ENCODE data around the gene ASCL5. TPM values are rescaled to one million over a fixed set of nuclear protein-coding genes. Genes with fewer than 3 reads are reported as not detected.

The ASCL5 gene
- total RNA-seq, 1 experiment from 2014 or later = 0.15 TPM

DNA sequence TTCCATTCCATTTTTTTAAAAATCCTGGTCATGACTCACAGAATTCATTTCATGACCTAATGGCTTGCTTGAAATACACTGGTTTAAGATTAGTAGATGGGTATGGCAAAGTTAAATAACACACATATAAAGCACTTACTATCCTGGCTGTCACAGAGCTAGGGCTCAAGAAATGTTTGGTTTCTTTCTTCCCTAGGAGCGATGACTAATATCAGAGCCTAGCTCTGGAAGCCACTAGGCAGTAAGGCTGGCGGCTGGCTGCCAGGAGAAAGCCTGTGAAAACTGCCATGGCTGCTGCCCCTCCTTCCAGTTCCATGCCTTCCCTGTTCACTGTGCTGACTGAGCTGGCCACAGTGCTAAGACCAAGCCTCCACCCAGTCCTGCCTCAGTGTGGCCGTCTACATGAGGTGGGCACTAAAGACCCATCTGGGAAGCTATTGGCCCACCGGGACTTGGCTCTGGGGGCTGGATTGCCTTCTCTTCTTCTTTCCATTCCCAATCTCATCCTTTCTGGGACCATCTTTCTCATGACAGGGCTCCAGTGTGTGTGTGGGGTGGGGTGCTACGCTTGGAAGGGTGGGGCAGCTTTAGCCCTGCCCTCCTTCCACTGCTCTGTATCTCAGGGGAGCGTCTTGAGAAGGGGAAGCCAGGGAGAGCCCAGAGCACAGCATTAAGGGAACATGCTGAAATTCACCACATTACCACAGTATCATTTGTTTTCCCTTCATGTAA is 10.8 kb upstream of the ASCL5 start:
- DNase-seq (ENCODE audit: extremely low read depth, low read depth) = no peak

DNA sequence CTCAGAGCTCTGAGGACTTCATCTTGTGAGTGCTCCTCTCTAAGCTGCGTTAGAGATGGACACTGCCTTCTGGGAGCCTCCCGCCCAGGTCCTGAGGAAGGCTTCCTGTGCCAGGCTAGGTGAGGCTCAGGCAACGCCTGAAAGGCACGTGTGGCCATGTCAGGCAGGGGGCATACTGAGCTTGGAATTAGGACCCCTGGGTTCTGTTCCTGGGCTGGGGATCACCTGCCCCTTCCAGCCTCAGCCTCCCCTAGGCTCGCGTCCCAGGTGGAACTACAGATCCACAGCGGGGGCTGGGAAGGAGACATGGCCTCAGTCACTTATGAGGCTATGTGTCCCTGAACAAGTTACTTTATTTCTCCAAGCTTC is 10.0 kb upstream of the ASCL5 start:
- no peak for DNase-seq (ENCODE audit: extremely low read depth, low read depth)

DNA sequence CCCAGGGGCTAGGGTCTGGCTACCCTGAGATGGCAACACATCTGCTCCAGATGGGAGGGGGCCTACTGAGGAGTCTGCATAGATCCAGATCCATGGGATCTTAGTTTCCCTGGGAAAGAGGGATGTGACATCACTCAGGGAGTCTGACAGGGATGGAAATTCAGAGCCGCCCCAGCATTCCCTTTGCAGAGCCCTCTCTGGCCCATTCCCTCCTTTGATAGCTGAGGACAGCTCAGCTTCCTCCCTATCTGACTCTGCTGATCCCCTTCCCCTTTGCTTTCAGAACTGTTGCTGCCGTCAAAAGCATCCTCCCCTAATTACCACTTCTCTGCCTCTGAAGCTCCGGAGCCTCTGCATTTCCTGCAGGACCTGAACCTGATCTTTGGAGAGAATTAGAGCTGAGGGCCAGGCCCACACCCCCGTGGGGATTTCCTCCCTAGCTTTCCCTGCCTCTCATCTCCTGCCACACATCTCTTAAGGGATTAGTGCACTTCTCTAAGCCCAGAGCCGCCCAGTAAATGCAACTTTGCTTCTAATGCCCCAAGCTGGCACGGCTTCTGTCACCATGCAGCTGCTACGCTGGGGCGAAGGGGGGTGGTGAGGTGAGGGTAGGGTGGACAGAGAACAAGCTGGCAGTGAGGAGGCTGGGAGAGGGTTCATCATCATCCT is 9.5 kb upstream of the ASCL5 start:
- DNase-seq (ENCODE audit: extremely low read depth, low read depth) = no peak

DNA sequence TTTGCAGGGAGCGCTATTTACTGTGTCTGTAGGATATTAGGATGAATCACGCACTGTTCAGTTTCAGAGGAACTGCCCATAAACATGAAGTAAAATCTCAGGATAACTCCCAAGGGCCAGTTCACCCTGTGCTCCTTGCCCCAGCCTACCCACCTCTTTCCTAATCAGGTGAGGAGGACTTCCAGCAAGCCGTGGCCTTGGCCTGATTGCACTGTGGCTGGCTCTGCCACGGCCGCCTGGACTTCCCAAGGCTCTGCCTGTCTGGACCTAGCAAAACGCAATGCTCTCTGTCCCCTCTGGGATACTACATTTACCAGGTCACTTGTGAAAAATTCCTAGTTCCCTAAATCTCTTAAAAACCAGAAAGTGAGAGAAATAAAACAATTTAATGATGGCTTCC is 7.4 kb upstream of the ASCL5 start:
- DNase-seq (ENCODE audit: extremely low read depth, low read depth) = no peak

DNA sequence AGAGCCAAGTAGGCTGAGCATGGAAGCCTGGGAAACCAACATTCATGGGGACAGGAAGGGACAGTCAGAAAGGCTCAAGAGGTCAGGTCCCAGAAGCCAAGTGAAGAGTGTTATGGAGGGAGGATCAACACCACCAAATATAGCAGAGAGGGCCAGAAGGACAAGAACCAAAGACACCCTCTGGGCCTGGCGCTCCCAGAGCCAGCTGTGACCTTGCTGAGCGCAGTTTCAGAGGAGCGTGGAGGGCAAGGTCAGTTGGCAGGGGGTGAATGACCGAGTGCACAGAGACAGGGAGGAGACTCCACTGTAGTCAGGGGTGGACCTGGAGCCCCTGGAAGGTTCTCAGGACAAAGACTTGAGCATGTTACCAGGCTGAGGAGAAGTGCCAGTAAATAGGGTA is 4.4 kb upstream of the ASCL5 start:
- no peak for DNase-seq (ENCODE audit: extremely low read depth, low read depth)

DNA sequence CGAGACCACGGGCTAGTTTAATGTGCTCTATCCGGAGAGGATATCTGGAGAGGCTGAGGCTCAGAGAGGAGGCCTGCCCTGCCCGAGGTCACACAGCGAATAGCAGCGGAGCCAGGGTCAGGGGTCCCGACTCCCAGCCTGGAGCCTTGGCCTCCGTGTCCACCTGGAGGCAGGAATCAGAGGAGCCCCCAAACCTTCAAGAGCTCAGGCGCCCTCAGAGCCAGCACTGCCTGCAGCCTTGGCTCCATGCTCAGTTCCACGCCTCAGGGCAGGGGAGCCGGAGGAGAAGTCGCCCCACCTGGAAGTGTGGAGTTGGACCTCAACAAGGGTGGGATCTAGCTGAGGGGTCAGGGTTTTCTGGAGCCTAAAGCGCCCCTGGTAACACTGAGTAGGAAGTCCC is 2.0 kb upstream of the ASCL5 start:
- DNase-seq (ENCODE audit: extremely low read depth, low read depth) = no peak

DNA sequence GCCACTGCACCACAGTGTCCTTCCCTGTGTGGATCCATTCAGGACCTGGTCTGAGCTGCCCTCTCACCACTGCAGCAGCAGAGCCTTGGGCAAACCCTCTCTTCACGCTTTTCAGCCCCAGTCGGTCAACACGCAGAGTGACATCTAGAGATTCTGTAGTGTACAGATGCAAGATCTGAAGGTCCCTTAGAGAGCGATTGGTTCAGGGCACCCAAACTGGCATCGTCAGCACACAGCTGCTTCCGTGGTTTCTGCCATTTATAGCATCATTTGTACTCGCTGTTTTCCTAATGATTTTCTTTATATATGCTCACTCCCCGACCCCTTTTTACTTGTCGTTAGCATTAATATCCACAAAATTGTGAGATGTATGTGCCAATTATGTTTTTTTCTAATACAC is 1.5 kb upstream of the ASCL5 start:
- DNase-seq (ENCODE audit: extremely low read depth, low read depth) = no peak

DNA sequence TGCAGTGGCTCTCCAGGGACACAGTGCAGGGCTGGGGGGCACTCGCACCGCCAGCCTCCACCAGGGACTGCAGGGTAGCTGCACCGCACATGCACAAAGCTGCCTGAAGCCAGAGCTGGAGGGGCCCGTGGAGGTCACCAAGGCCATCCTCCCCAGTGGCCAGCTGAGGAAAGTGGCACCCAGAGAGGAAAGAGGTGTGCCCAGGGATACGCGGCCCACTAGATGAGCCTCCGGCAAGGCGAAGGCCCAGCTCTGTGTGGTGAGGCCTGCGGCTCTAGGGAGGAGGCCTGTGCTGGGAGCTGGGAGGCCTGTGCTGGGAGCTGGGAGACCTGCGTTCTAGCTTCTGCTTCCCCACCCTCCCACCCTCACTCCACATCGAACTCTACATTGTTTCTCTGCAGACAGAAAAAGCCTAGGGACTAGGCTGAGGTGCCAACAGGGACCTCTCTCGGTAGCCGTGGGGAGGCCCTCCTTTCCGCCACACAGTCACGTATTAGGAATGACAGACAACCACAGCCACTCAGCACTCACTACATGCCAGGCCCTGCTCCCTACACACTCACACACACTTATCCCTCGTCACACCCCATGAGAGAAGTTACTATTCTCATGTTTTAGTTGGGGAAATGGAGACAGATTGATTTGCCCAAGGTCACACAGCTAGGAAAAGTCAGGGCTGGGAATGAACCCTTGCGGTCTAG is 921 bp upstream of the ASCL5 start:
- no peak for DNase-seq (ENCODE audit: extremely low read depth, low read depth)

DNA sequence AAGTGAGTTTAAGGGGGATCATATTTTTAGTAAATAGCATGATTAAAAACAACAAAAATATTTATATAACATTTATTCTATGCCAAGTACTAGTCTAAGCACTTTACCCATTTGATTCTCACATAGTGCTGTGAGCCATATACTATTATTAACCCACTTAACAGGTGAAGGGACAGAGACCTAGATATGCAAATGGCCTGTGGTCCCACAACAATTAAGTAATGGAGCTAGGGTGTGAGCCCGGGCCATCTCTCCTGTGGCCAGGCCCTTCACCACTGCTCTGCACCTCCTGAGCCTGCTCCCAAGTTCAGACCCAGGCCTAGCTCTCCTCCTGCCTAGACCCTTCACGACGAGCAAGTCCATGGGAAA is 537 bp downstream of the ASCL5 start:
- DNase-seq (ENCODE audit: extremely low read depth, low read depth) = no peak

DNA sequence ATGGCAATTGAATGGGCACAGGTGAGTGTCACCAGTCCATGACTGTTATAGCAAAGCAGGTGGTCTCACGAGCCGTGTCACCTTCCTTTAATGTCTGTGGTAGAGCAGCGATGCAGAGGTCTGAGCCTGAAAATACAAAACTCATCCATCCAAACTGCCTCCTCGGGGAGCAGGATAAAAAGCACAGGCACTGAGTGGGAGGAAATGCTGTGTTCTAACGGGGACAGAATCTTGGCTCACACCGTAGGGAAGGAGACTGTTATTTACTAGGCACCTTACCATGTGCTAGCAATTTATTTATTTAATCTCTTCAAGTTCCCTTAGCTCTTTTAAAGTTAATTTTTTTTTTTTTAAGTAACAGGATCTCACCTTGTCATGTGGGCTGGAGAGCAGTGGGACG is 1.2 kb downstream of the ASCL5 start:
- DNase-seq (ENCODE audit: extremely low read depth, low read depth) = no peak

DNA sequence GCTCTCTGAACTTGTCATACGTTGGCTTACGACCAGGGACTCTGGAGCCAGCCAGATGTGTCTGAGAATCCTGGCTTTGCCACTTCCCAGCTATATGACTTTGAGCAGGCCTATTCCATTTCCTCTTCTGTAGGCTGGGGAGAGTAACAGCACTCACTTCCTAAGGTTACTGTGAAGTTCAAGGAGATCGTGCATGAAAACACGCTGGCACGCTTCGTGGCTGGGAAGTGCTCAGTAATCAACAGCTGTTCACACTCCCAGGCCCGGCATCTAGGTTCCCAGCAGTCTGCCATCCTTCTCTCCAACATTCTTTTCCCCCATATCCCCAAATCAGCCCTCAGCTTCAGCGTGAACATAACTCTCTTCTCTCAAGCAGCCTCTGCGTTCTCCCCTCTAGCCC is 2.0 kb downstream of the ASCL5 start:
- DNase-seq (ENCODE audit: extremely low read depth, low read depth) = no peak

DNA sequence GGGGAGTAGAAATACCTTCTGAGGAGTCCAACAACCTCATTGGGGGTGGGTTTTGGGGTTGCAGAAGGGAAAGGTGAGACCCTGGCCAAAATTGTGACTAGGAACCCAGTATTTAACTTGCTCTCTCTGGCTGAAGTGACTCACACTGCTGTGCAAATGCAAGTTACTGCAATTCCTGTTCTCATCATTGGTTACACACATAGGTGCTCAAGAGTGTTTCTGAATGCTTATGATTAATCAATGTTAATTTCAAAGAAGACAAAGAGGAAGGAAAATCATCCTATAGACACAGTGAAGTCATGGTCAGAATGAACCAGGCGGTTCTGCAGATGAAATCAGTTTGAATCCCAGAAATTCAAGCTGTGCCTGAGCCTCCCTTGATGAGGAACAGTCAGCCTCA is 3.1 kb downstream of the ASCL5 start:
- DNase-seq (ENCODE audit: extremely low read depth, low read depth) = no peak

DNA sequence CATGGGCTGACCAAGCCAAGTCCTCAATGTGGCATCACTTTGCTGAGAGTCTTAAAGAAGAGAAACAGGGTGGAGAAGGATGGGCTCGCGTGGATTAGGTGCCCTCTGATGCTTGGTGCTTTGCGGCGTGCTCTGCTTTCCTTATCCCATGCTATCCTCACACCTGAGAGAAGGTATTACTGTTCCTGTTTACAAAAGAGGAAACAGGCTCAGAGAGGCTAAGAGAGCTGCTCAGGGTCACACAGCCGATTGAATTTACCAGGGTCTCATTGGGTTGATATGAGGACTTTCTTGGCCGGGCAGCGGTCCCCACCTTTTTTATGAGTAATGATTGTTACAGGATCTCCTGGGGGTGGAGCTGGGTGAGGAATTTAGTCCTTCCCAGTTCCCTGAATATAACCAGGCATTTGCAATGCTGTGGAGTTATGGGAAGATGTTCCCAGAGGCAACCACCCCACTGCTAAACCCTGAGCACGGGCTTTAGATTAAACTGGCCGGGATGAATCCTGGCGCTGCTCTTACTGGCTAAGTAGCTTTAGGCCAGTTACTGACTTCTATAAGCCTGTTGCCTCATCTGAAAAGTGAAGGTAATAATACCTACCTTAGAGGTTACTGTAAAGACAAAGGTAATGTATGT is 4.5 kb downstream of the ASCL5 start:
- DNase-seq (ENCODE audit: extremely low read depth, low read depth) = no peak

DNA sequence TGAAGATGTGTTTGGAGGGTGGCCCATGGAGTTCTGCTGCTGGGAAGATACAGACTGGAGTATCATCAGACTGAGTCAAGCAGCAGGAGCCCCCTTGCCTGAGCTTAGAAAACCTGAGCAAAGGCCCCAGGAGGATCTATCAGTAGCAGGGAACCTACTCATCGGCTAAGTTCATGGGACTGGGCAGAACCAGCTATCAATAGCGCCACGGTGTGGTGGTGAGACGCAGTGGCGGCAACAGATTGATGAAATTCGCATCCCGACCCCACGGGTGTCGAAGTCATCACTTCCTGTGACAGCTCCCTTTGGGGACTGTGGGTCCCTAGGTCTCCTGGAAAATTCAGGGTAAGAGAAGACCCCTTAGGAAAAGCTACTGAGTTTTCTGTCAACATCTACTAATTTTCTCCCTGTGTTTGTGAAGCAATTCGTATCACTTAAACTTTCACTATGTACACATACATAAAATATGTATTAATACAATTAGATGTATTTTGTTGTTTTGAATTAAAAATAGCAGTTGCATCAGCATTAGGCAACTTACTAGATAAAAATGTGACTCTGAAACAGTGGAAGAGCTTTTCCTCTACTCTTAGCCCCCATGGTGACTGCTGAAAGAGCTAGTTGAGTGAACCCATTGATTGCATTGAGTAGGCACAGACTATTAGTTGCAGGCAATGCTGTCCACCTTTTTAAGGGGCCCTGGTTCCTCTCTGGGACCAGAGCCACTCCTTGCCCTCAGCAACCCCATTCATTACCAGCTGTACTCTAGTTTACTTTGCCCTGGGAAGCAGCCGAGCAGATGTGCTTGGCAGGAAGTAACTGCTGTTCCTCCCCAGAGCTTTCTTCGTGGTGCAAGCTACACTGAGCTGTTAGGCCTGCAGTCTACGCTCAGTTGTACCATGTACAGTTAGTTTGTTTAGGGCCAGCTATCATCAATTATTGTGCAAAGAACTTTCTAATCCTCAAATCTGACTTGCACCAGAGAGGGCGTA is 7.5 kb downstream of the ASCL5 start:
- DNase-seq (ENCODE audit: extremely low read depth, low read depth) = peak; percentile 71

DNA sequence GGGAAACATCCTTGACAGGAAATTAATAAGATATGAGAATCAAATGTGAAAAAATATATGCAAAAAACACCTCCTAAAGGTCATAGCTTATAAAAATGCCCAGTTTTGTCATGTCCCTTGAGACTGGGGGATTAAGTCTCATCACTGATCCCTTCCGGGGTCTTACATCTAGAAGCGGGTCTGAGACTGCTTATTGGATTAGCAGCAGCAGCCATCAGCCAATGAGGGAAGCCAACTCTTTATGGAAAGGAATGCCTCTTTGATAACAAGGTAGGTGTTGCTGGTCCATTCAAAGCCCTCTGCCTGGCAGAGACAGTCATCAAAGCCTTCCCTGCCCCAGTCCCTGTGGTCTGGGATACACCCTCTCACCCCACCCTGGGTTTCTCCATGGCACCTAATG is 10.9 kb downstream of the ASCL5 start:
- DNase-seq (ENCODE audit: extremely low read depth, low read depth) = no peak

DNA sequence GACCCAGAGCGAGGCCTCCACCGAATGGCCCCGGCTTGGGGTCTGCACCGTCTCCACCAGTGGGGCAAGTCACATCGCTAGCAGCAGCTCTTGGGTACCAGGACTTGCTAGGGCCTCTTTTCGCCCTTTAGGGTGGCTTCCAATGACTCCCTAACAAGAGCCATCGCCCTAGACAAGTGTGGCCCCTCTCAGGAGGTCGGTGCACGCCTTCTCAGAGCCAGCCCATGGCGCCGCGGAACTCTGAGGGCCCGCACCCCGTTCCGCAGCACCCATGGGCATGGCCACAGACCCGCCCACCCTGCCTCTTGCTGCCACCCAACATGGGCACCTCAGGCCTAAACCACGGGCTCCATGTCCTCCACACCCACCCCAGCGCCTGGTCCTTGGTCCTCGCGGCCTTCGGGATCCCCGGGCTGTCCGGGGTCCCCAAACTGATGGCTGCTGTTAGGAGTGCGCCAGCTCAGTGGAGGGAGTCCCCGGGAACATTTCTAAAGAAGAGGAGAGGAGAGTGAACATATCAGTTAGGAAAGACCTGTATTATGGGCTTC is 11.5 kb downstream of the ASCL5 start:
- no peak for DNase-seq (ENCODE audit: extremely low read depth, low read depth)

DNA sequence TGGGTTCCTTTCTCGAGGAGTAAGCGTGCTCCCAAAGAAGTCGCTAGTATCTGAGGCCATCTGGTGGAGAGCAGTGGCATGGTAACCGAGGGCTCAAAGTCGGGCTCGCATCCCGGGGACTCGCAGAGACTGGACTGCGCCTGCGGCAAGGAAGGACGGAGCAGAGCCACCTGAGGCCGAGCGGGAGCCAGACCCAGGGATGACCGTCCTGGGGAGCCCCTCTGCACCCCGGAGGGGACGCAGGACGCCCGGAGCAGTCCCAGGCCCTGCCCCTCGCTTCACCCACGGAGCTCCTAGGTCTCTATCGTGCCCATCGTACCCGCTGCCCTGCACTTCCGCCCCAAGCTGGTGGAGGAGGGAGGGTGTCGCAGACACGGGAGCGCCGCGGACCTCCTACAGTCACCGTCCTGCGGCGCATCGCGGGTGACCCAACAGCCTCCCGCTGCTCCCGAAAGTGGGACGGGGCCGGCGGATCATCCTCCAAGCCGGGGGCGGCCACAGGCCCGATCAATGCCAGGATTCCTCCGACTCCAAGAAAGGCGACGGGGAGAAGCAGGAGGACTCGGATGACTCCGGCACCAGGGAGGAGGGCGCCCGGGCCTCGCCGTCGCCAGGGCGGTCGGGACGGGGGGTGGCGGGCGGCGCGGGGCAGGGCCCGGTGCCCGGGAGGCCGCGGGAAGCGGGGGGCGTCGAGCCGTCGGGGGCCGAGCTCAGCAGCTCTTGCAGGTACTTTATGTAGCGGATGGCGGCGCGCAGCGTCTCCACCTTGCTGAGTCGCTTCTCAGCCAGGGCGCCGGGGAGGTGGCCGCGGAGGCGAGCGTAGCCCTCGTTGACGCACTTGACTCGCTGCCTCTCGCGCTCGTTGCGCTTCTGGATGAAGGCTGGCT is 12.5 kb downstream of the ASCL5 start:
- DNase-seq (ENCODE audit: extremely low read depth, low read depth) = peak; percentile 98

DNA sequence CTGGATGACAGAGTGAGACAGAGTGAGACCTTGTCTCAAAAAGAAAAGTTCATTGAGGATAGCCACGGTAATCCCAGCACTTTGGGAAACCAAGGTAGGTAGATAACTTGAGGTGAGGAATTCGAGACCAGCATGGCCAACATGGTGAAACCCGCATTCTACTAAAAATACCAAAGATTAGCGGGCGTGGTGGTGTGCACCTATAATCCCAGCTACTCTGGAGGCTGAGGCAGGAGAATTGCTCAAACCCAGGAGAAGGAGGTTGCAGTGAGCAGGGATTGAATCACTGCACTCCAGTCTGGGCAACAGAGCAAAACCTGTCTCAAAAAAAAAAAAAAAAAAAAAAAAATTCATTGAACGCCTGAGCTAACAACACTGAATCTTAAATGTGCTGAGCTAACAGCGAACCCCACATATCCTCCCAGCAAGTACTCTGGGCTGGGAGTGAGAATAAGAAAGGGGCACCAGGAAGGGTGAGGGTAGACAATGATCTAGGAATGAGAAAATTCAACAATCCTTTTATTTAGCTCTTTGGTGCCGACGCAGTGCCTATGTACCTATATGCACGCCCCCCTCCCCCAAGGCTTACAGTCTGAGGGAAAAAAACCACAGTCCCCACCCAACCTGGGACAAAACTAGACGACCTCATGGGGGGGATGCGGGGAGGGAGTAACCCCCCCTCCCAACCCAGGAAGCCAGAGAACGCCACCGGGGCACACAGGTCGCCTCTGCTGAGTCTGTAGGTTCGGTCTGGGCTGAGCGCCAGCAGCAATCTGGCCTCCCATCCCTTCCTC is 13.3 kb downstream of the ASCL5 start:
- DNase-seq (ENCODE audit: extremely low read depth, low read depth) = no peak

Data from NCI-H460 (cell line).